ENCODE measurements around the gene NR0B2. TPM values are rescaled to one million over a fixed set of nuclear protein-coding genes. Genes with fewer than 3 reads are reported as not detected.
A peak's percentile ranks its signal among the peaks of the same experiment; 100 is the strongest.

Gene NR0B2
- total and polyA plus RNA-seq, 2 of the 13 experiments (the other 11 are each of a cell fraction or from before 2014, with no cell fraction given) = 72.5 to 133 TPM

- TF ChIP-seq ZSCAN22 (CRISPR knock-in tag; IDR thresholded peaks at IDR 0.05) (no peak), ZNF558 (CRISPR knock-in tag; IDR thresholded peaks at IDR 0.05; ENCODE audit: borderline replicate concordance) (no peak), ZNF513 (CRISPR knock-in tag; conservative IDR thresholded peaks at IDR 0.05) (no peak), ZNF34 (CRISPR knock-in tag; IDR thresholded peaks at IDR 0.05; ENCODE audit: borderline replicate concordance) (no peak), NR2C2 (CRISPR knock-in tag; IDR thresholded peaks at IDR 0.05; ENCODE audit: borderline replicate concordance) (no peak), ZNF607 (CRISPR knock-in tag; IDR thresholded peaks at IDR 0.05; ENCODE audit: borderline replicate concordance) (no peak), ARID2 (CRISPR knock-in tag; IDR thresholded peaks at IDR 0.05; ENCODE audit: borderline replicate concordance) (no peak), ZNF547 (CRISPR knock-in tag; IDR thresholded peaks at IDR 0.05) (no peak), MED1 (CRISPR knock-in tag; IDR thresholded peaks at IDR 0.05) (peak; percentile 62), ZBTB7A (CRISPR knock-in tag; IDR thresholded peaks at IDR 0.05) (no peak), ZNF782 (CRISPR knock-in tag; IDR thresholded peaks at IDR 0.05; ENCODE audit: borderline replicate concordance) (0 out of 2 replicates have a peak, but pooled peaks have one; percentile 53), ZNF674 (CRISPR knock-in tag; IDR thresholded peaks at IDR 0.05; ENCODE audit: low read depth) (no peak), IKZF1 (IDR thresholded peaks at IDR 0.05) (no peak), ZSCAN21 (CRISPR knock-in tag; IDR thresholded peaks at IDR 0.05; ENCODE audit: borderline replicate concordance) (no peak), TMF1 (CRISPR knock-in tag; IDR thresholded peaks at IDR 0.05; ENCODE audit: low read depth) (no peak), KLF11 (CRISPR knock-in tag; IDR thresholded peaks at IDR 0.05) (no peak), ZNF260 (CRISPR knock-in tag; IDR thresholded peaks at IDR 0.05; ENCODE audit: borderline replicate concordance, low read depth) (no peak), CBFB (CRISPR knock-in tag; IDR thresholded peaks at IDR 0.05) (no peak), ZBTB26 (CRISPR knock-in tag; IDR thresholded peaks at IDR 0.05; ENCODE audit: borderline replicate concordance) (peak; percentile 77; the same call in 1 of the 2 replicates), MXD4 (CRISPR knock-in tag; IDR thresholded peaks at IDR 0.05) (no peak), ZNF251 (CRISPR knock-in tag; IDR thresholded peaks at IDR 0.05) (no peak), HES4 (CRISPR knock-in tag; IDR thresholded peaks at IDR 0.05; ENCODE audit: borderline replicate concordance) (no peak)
- TF ChIP-seq, protein P1, sequence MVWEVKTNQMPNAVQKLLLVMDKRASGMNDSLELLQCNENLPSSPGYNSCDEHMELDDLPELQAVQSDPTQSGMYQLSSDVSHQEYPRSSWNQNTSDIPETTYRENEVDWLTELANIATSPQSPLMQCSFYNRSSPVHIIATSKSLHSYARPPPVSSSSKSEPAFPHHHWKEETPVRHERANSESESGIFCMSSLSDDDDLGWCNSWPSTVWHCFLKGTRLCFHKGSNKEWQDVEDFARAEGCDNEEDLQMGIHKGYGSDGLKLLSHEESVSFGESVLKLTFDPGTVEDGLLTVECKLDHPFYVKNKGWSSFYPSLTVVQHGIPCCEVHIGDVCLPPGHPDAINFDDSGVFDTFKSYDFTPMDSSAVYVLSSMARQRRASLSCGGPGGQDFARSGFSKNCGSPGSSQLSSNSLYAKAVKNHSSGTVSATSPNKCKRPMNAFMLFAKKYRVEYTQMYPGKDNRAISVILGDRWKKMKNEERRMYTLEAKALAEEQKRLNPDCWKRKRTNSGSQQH (CRISPR knock-in tag; IDR thresholded peaks at IDR 0.05; ENCODE audit: low read depth) = no peak
- TF ChIP-seq, protein P2, sequence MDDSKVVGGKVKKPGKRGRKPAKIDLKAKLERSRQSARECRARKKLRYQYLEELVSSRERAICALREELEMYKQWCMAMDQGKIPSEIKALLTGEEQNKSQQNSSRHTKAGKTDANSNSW (CRISPR knock-in tag; IDR thresholded peaks at IDR 0.05; ENCODE audit: borderline replicate concordance) = no peak
- TF ChIP-seq, protein P3, sequence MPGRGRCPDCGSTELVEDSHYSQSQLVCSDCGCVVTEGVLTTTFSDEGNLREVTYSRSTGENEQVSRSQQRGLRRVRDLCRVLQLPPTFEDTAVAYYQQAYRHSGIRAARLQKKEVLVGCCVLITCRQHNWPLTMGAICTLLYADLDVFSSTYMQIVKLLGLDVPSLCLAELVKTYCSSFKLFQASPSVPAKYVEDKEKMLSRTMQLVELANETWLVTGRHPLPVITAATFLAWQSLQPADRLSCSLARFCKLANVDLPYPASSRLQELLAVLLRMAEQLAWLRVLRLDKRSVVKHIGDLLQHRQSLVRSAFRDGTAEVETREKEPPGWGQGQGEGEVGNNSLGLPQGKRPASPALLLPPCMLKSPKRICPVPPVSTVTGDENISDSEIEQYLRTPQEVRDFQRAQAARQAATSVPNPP (CRISPR knock-in tag; IDR thresholded peaks at IDR 0.05) = no peak
Measured at GRCh38 chr1:26907071-26907917, 6.5 kb downstream of the NR0B2 start (continued).

All from HepG2 (cell line).